Stomach (tissue), 4 donors: ENCODE data around the gene HAT1.

Source experiments
- EP300 ChIP-seq: sonication (generic); formaldehyde crosslinking; IDR thresholded peaks from one replicate; pipeline ENCODE4 v1.6.1; 2017; ENCODE audit warnings: antibody characterized with exemption
- POLR2A ChIP-seq, 4 donors: fragments of 450-650 bp; IDR thresholded peaks; one replicate each; pipeline ENCODE4 v1.6.1; 2016; ENCODE audit warnings: antibody characterized with exemption in 4 of 4, control low read depth in 2 of 4, mild to moderate bottlenecking in 1 of 4, moderate library complexity in 1 of 4
- POLR2AphosphoS5 ChIP-seq, 3 donors: sonication (generic); formaldehyde crosslinking; IDR thresholded peaks; one replicate each; pipeline ENCODE4 v1.6.1; 2016; ENCODE audit warnings: antibody characterized with exemption in 3 of 3
- TF ChIP-seq, protein P1 (sequence below), 7 experiments: fragments of 450-650 bp in 4 of 7; fragments of 200-600 bp in 3 of 7; sonication (generic) in 3 of 7; IDR thresholded peaks; one replicate each; pipeline ENCODE4 v1.5.1; 2016 to 2019; ENCODE audit warnings: antibody characterized with exemption in 7 of 7, control low read depth in 2 of 7, mild to moderate bottlenecking in 1 of 7

DNA sequence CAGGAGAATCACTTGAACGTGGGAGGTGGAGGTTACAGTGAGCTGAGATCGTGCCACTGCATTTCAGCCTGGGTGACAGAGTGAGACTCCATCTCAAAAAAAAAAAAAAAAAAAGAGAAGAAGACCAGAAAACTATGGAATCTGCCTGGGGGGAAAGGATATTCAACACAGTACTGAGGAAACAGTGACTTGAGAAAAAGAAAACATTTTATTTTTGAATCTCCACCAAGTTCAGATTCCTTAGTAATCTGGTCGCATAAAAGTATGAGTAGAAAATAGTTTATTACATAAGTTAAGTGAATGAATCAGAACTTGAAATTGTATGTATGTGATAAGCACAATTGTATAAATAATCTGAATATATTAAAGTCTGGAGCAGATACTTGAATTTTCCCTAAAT is 13.0 kb upstream of the HAT1 start:
- TF ChIP-seq, protein P1, sequence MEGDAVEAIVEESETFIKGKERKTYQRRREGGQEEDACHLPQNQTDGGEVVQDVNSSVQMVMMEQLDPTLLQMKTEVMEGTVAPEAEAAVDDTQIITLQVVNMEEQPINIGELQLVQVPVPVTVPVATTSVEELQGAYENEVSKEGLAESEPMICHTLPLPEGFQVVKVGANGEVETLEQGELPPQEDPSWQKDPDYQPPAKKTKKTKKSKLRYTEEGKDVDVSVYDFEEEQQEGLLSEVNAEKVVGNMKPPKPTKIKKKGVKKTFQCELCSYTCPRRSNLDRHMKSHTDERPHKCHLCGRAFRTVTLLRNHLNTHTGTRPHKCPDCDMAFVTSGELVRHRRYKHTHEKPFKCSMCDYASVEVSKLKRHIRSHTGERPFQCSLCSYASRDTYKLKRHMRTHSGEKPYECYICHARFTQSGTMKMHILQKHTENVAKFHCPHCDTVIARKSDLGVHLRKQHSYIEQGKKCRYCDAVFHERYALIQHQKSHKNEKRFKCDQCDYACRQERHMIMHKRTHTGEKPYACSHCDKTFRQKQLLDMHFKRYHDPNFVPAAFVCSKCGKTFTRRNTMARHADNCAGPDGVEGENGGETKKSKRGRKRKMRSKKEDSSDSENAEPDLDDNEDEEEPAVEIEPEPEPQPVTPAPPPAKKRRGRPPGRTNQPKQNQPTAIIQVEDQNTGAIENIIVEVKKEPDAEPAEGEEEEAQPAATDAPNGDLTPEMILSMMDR (IDR thresholded peaks at IDR 0.05), result no peak
- TF ChIP-seq EP300 (no peak), POLR2A (IDR thresholded peaks at IDR 0.05) (no peak), POLR2AphosphoS5 (IDR thresholded peaks at IDR 0.05) (no peak)
